Measurements from ENCODE around the gene MOB3B.

Gene MOB3B

GRCh38 chr9:27337236-27337635 is 192.4 kb downstream of the MOB3B start:
- no peaks in the 10 kb centered on the region for H3K4me1 ChIP-seq (ENCODE audit: insufficient read depth, low read length, severe bottlenecking)
- TF ChIP-seq CTCF (IDR thresholded peaks at IDR 0.05; ENCODE audit: low read length) (no peak), EZH2 (IDR thresholded peaks at IDR 0.05; ENCODE audit: borderline replicate concordance, low read length) (no peak)
- no peaks in the 10 kb centered on the region for H3K79me2 ChIP-seq (ENCODE audit: insufficient read depth, low read length)
- H3K9ac ChIP-seq (ENCODE audit: low read length), result no peak overlapping the region
- H3K27me3 ChIP-seq (ENCODE audit: insufficient read depth, low read length), result no peaks in the 10 kb centered on the region; the same call in 1 of the 2 replicates
- H3K9me2 ChIP-seq (ENCODE audit: low read depth, low read length), result no peaks in the 10 kb centered on the region
- H3K36me3 ChIP-seq (ENCODE audit: insufficient read depth, low read length), result no peaks in the 10 kb centered on the region
- no peak overlapping the region for H2AFZ ChIP-seq (ENCODE audit: low read length)
- H3K4me3 ChIP-seq (ENCODE audit: low read depth, low read length, poor library complexity, severe bottlenecking), result no peak overlapping the region
- no peak overlapping the region for H3K4me2 ChIP-seq (ENCODE audit: low read length)
- H3K9me3 ChIP-seq (ENCODE audit: low read length), result no peaks in the 10 kb centered on the region
- no peaks in the 10 kb centered on the region for H4K20me1 ChIP-seq (ENCODE audit: insufficient read depth, low read length)
- no peak overlapping the region for H3K27ac ChIP-seq (ENCODE audit: low read depth, low read length, poor library complexity, severe bottlenecking)
- H3F3A ChIP-seq (ENCODE audit: insufficient read depth, low read length), result no peaks in the 10 kb centered on the region

DNA sequence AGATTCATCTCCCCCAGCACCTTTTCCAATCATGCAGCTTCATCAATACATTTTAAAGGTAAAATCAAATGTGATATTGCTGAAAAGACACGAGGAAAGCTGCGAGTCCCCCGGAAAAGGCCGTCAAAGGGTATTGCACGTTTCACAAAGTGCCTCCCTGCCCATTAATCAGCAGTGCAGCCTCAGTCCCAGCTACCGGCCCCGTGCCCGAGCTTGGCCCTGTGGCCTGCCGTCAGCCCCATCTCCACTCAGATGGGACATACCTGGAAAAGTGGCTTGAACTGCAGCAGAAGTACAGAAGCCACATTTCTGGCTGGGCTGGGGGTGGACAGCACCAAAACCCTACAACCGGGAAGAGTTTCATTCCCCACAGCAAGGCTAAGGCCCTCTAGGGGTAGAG is 192.8 kb downstream of the MOB3B start:
- TF ChIP-seq CTCF (IDR thresholded peaks at IDR 0.05; ENCODE audit: low read length) (no peak), EZH2 (IDR thresholded peaks at IDR 0.05; ENCODE audit: borderline replicate concordance, low read length) (no peak)
- H3F3A ChIP-seq (ENCODE audit: insufficient read depth, low read length), result no peaks in the 10 kb centered on the region
- no peak overlapping the region for H2AFZ ChIP-seq (ENCODE audit: low read length)
- H3K4me2 ChIP-seq (ENCODE audit: low read length), result no peak overlapping the region
- H3K79me2 ChIP-seq (ENCODE audit: insufficient read depth, low read length), result no peaks in the 10 kb centered on the region
- H3K9me2 ChIP-seq (ENCODE audit: low read depth, low read length), result no peaks in the 10 kb centered on the region
- no peaks in the 10 kb centered on the region for H3K9me3 ChIP-seq (ENCODE audit: low read length)
- H3K9ac ChIP-seq (ENCODE audit: low read length), result no peak overlapping the region
- H4K20me1 ChIP-seq (ENCODE audit: insufficient read depth, low read length), result no peaks in the 10 kb centered on the region
- H3K27ac ChIP-seq (ENCODE audit: low read depth, low read length, poor library complexity, severe bottlenecking), result no peak overlapping the region
- H3K4me1 ChIP-seq (ENCODE audit: insufficient read depth, low read length, severe bottlenecking), result no peaks in the 10 kb centered on the region
- H3K36me3 ChIP-seq (ENCODE audit: insufficient read depth, low read length), result no peaks in the 10 kb centered on the region
- H3K4me3 ChIP-seq (ENCODE audit: low read depth, low read length, poor library complexity, severe bottlenecking), result no peak overlapping the region
- no peaks in the 10 kb centered on the region; the same call in 1 of the 2 replicates for H3K27me3 ChIP-seq (ENCODE audit: insufficient read depth, low read length)

GRCh38 chr9:27336126-27336525 is 193.5 kb downstream of the MOB3B start:
- no peaks in the 10 kb centered on the region for H3K9me2 ChIP-seq (ENCODE audit: low read depth, low read length)
- H3K27ac ChIP-seq (ENCODE audit: low read depth, low read length, poor library complexity, severe bottlenecking), result no peak overlapping the region
- H3K4me2 ChIP-seq (ENCODE audit: low read length), result no peak overlapping the region
- H2AFZ ChIP-seq (ENCODE audit: low read length), result no peak overlapping the region
- H3K9ac ChIP-seq (ENCODE audit: low read length), result no peak overlapping the region
- no peaks in the 10 kb centered on the region; the same call in 1 of the 2 replicates for H3K27me3 ChIP-seq (ENCODE audit: insufficient read depth, low read length)
- no peaks in the 10 kb centered on the region for H3K9me3 ChIP-seq (ENCODE audit: low read length)
- H3K79me2 ChIP-seq (ENCODE audit: insufficient read depth, low read length), result no peaks in the 10 kb centered on the region
- H3K4me3 ChIP-seq (ENCODE audit: low read depth, low read length, poor library complexity, severe bottlenecking), result no peak overlapping the region
- no peaks in the 10 kb centered on the region for H4K20me1 ChIP-seq (ENCODE audit: insufficient read depth, low read length)
- H3F3A ChIP-seq (ENCODE audit: insufficient read depth, low read length), result no peaks in the 10 kb centered on the region
- TF ChIP-seq EZH2 (IDR thresholded peaks at IDR 0.05; ENCODE audit: borderline replicate concordance, low read length) (no peak), CTCF (IDR thresholded peaks at IDR 0.05; ENCODE audit: low read length) (no peak)
- H3K36me3 ChIP-seq (ENCODE audit: insufficient read depth, low read length), result no peaks in the 10 kb centered on the region
- no peaks in the 10 kb centered on the region for H3K4me1 ChIP-seq (ENCODE audit: insufficient read depth, low read length, severe bottlenecking)
